Measurements from ENCODE around the gene B3GAT3. TPM values are rescaled to one million over a fixed set of nuclear protein-coding genes. Genes with fewer than 3 reads are reported as not detected.

The B3GAT3 gene
- total RNA-seq, 4 donors from 2014 or later, result 20.3 to 33.3 (median 22.1) TPM

DNA sequence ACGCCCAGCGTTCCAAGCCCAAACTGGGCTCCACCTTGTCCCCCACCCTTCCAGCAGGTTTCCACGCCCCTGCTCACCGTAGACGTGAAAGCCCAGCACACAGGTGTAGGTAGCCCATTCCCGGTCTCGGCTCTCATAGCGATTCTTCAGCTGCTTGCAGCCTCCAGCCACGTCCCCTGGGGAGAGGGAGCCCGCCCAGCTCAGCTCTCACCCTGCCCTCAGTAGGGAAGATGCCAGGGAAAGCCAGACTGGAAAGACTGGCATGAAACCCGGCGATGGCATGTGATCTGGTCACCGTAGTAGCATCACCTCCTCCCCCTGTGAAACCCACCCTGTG is 18.7 kb downstream of the B3GAT3 start:
- Histone ChIP-seq H3K9me3 (no peaks in the 10 kb centered on the region), H3K4me3 (peak overlapping the region; percentile 67 to 100 (median 94)), H3K27me3 (no peaks in the 10 kb centered on the region), H3K27ac (replicated peaks in 1 of 4) (peak overlapping the region; percentile 90 to 99 (median 98)), H3K4me1 (peaks cover 33 to 62% (median 42%) of the 10 kb centered on the region in 4 donors), H3K36me3 (peaks cover 18 to 48% (median 43%) of the 10 kb centered on the region in 4 donors)
- TF ChIP-seq POLR2A (IDR thresholded peaks at IDR 0.05; ENCODE audit: low read depth), result no peak
- TF ChIP-seq POLR2AphosphoS5 (IDR thresholded peaks at IDR 0.05), result no peak
- TF ChIP-seq, protein P1, sequence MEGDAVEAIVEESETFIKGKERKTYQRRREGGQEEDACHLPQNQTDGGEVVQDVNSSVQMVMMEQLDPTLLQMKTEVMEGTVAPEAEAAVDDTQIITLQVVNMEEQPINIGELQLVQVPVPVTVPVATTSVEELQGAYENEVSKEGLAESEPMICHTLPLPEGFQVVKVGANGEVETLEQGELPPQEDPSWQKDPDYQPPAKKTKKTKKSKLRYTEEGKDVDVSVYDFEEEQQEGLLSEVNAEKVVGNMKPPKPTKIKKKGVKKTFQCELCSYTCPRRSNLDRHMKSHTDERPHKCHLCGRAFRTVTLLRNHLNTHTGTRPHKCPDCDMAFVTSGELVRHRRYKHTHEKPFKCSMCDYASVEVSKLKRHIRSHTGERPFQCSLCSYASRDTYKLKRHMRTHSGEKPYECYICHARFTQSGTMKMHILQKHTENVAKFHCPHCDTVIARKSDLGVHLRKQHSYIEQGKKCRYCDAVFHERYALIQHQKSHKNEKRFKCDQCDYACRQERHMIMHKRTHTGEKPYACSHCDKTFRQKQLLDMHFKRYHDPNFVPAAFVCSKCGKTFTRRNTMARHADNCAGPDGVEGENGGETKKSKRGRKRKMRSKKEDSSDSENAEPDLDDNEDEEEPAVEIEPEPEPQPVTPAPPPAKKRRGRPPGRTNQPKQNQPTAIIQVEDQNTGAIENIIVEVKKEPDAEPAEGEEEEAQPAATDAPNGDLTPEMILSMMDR (IDR thresholded peaks at IDR 0.05), result no peak
- TF ChIP-seq EP300 (IDR thresholded peaks at IDR 0.05), result no peak
- DNase-seq (ENCODE audit: extremely low spot score), result no peak
- intact Hi-C loops (cut with DNase I), result no loop called here
- WGBS, result 47% methylated on average over 13 of the region's 13 CpGs

DNA sequence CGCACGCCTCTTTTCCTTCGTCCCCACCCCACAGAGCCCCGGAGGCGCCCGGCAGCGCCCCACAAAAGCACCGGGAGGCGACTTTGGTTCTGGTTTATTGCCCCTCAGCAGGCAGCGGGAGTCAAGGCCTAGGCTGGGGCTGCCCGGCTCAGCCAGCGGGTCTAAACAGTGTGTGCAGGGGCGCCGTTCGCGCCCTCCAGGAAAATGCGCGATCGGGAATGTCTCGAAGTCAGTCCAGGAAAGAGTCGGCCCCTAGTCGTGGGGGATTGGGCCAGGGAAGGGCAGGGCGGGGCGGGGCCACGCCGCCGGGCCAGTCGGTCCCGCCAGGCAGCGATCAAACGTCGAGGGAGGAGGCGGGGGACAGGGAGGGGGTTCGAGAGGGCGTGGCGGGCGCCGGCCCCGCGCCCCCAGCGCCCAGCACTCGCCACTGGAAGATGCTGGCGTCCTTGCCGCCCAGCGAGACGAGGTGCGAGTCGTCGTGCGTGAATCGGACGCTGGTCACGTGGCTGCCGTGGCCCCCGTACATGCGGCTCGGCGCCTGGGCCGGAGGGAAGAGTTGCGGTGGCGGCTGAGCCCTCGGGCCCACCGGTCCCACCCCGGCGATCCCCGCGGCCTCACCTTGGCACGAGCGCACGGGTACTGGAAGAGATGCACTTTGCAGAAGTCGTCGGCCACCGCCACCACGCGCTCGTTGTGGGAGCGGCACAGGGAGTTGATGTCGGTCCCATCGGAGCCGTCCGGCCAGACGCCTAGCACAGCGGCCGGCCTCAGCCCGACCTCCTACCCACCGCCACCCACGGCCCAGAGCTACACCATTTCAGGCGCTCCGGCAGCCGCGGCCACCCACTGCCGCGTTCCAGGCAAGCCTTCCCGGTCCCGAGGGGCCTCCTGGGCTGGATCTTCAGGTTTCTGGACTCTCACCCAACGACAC is 19.4 kb downstream of the B3GAT3 start:
- H3K36me3 ChIP-seq, result peaks cover 25 to 48% (median 43%) of the 10 kb centered on the region in 4 donors
- H3K4me3 ChIP-seq, result peak overlapping the region; percentile 67 to 100 (median 94)
- intact Hi-C loops (cut with DNase I), result no loop called here
- peak overlapping the region; percentile 90 to 99 (median 98) for H3K27ac ChIP-seq (replicated peaks in 1 of 4)
- WGBS, result 11% methylated on average over 91 of the region's 96 CpGs
- H3K9me3 ChIP-seq, result no peaks in the 10 kb centered on the region
- no peaks in the 10 kb centered on the region for H3K27me3 ChIP-seq
- TF ChIP-seq, protein P1 (IDR thresholded peaks at IDR 0.05), result peak in 2 of 3 experiments; percentile 24 to 32
- TF ChIP-seq EP300 (IDR thresholded peaks at IDR 0.05) (no peak), POLR2AphosphoS5 (IDR thresholded peaks at IDR 0.05) (peak; percentile 45 to 49), POLR2A (IDR thresholded peaks at IDR 0.05; ENCODE audit: low read depth) (no peak)
- peaks cover 33 to 63% (median 42%) of the 10 kb centered on the region in 4 donors for H3K4me1 ChIP-seq
- DNase-seq (ENCODE audit: extremely low spot score), result no peak

DNA sequence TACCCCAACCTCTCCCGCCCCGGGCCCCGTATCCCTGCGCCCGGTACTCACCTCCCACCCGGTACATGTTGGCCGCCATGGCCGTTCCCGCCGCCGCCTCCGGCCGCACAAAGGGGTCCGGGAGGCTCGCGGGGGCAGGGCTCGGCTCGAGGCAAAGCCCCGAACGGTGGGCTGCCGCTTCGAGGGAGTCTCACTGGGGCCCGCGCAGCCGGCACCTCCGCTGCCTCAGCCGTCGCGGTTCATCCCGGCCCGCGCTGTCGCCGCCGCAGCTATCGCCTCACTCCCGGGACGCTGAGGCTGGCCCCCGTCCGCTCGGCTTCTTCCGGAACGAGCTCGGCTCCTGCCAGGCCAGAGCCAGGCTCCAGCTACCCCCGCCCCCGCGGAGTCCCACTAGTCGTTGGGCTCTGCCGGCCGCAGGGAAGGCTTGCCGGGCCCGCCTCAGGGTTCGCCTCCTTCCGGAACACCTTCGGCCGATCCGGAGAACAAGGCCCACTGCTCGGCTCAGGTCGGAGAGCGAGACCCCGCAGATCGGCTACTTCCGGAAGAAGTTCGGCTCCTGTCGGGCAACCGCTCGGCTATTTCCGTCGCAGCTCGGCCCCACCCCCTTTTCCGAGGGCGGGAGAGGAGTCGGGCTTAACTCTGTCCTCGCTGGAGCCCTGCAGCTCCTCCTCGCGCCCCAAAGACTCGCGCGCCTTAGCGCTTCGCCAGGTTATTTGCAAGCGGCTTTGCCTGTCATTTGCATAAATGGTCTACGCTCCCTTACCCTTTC is 20.2 kb downstream of the B3GAT3 start, which contains the start of gene MTA2:
Gene MTA2 (minus strand): TSS at position 494 of the 769 bp plus-strand sequence. CDS start 415 bp downstream, at position 79.
- H3K4me1 ChIP-seq, result peaks cover 33 to 66% (median 42%) of the 10 kb centered on the region in 4 donors
- peak within 1 kb of the TSS; percentile 90 to 99 (median 98) for H3K27ac ChIP-seq (replicated peaks in 1 of 4)
- intact Hi-C loops (cut with DNase I), result no loop called here
- 0% methylated on average over 30 of the region's 83 CpGs for WGBS
- TF ChIP-seq POLR2A (IDR thresholded peaks at IDR 0.05; ENCODE audit: low read depth), result peak; percentile 16
- TF ChIP-seq, protein P1 (IDR thresholded peaks at IDR 0.05), result no peak
- TF ChIP-seq POLR2AphosphoS5 (IDR thresholded peaks at IDR 0.05), result peak; percentile 80 to 84
- H3K4me3 ChIP-seq, result peak within 1 kb of the TSS; percentile 67 to 100 (median 94)
- H3K9me3 ChIP-seq, result no peaks in the 10 kb centered on the region
- H3K36me3 ChIP-seq, result peaks cover 32 to 48% (median 47%) of the 10 kb centered on the region in 4 donors
- H3K27me3 ChIP-seq, result no peaks in the 10 kb centered on the region
- DNase-seq (ENCODE audit: extremely low spot score), result peak; percentile 99

- Histone ChIP-seq H3K36me3 (peaks cover 32 to 49% (median 47%) of the 10 kb centered on the region in 4 donors), H3K27me3 (no peaks in the 10 kb centered on the region), H3K4me1 (peaks cover 33 to 66% (median 42%) of the 10 kb centered on the region in 4 donors), H3K27ac (replicated peaks in 1 of 4) (peak overlapping the region; percentile 90 to 99 (median 98)), H3K4me3 (peak overlapping the region; percentile 67 to 100 (median 94)), H3K9me3 (no peaks in the 10 kb centered on the region)
- no CpG with 5 or more reads among the region's 30 CpGs for WGBS
- intact Hi-C loops (cut with DNase I), result no loop called here
- TF ChIP-seq POLR2AphosphoS5 (IDR thresholded peaks at IDR 0.05) (no peak), POLR2A (IDR thresholded peaks at IDR 0.05; ENCODE audit: low read depth) (no peak)
- DNase-seq (ENCODE audit: extremely low spot score), result no peak
Observed at GRCh38 chr11:62601122-62601371, 20.7 kb downstream of the B3GAT3 start.

Data from esophagus muscularis mucosa (tissue), 4 donors.